Forelimb muscle (tissue), 1 donor: Measurements from ENCODE around the gene RAB9B. TPM values are rescaled to one million over a fixed set of nuclear protein-coding genes. Genes with fewer than 3 reads are reported as not detected.

ENCODE experiments used
- polyA plus RNA-seq: library from polyadenylated mRNA; unstranded; fragments of 120-200 nt; gene quantifications from one replicate; pipeline ENCODE4 v1.2.1, GENCODE V29; 2013; ENCODE audit not compliant: insufficient read length

RAB9B gene
- polyA plus RNA-seq, 1 donor, result 35.1 TPM

Other genes with a start within 250 kb of the RAB9B start
- 78.0 TPM for gene TCEAL4, start 246.7 kb downstream of the RAB9B start, polyA plus RNA-seq
- 9.4 TPM for gene TCEAL3, start 224.3 kb downstream of the RAB9B start, polyA plus RNA-seq
- gene TCEAL1, start 203.3 kb downstream of the RAB9B start, polyA plus RNA-seq, result 69.1 TPM
- 249 TPM for gene MORF4L2, start 145.6 kb downstream of the RAB9B start, polyA plus RNA-seq
- gene TMEM31, start 121.3 kb downstream of the RAB9B start, polyA plus RNA-seq, result 0.99 TPM
- gene PLP1, start 55.4 kb downstream of the RAB9B start, polyA plus RNA-seq, result 54.6 TPM
- gene TMSB15B, start 130.4 kb upstream of the RAB9B start, polyA plus RNA-seq, result 8.9 TPM
- not detected for gene H2BW1, start 181.5 kb upstream of the RAB9B start, polyA plus RNA-seq
- gene H2BW2, start 207.7 kb upstream of the RAB9B start, polyA plus RNA-seq, result 0.40 TPM
- 4.5 TPM for gene TMSB15C, start 244.0 kb upstream of the RAB9B start, polyA plus RNA-seq